ENCODE data around the gene TCTA. TPM values are rescaled to one million over a fixed set of nuclear protein-coding genes. Genes with fewer than 3 reads are reported as not detected.

TCTA gene
- total RNA-seq = 10 to 100 TPM; 10.9 to 17.8 (median 16.0) TPM

- WGBS, 2 donors = 0% methylated on average over 11 to 22 of the region's 62 CpGs
- H3K4me1 ChIP-seq = peaks cover 41 to 81% (median 51%) of the 10 kb centered on the region in 3 donors
- no peaks in the 10 kb centered on the region for H3K27me3 ChIP-seq
- H3K27ac ChIP-seq = peak within 1 kb of the TSS; percentile 97 to 100 (median 99)
- peak in 1 of 6 experiments; percentile 17 for TF ChIP-seq CTCF (IDR thresholded peaks at IDR 0.05)
- TF ChIP-seq POLR2A (IDR thresholded peaks at IDR 0.05) = peak in 3 of 4 donors; percentile 77 to 92 (median 92)
- H3K36me3 ChIP-seq = peaks cover 0 to 29% (median 7%) of the 10 kb centered on the region in 3 donors
- peak within 1 kb of the TSS; percentile 83 to 97 (median 94) for H3K4me3 ChIP-seq
- intact Hi-C loops (cut with DNase I) = no loop called here
- DNase-seq = peak; percentile 98
- H3K9me3 ChIP-seq = no peaks in the 10 kb centered on the region
Observed at GRCh38 chr3:49411968-49412631, at the start of gene TCTA, which contains the start of gene RHOA. Gene TCTA (plus strand): TSS chr3:49412423. CDS start chr3:49412427, 4 bp downstream. Gene RHOA (minus strand): TSS chr3:49411976. CDS start chr3:49375589, 36,387 bp downstream.

GRCh38 chr3:49362561-49362960 lies 49.7 kb upstream of the TCTA start:
- DNase-seq = no peak
- TF ChIP-seq CTCF (IDR thresholded peaks at IDR 0.05) = no peak
- no peak for TF ChIP-seq POLR2A (IDR thresholded peaks at IDR 0.05)
- no peak overlapping the region for H3K27ac ChIP-seq
- no peak overlapping the region for H3K4me3 ChIP-seq
- intact Hi-C loops (cut with DNase I) = no loop called here
- no peaks in the 10 kb centered on the region for H3K27me3 ChIP-seq
- peaks cover 11 to 35% (median 15%) of the 10 kb centered on the region in 3 donors for H3K4me1 ChIP-seq
- H3K36me3 ChIP-seq = peaks cover 34 to 89% (median 34%) of the 10 kb centered on the region in 3 donors
- no peaks in the 10 kb centered on the region for H3K9me3 ChIP-seq
- 72 to 80% methylated on average over 1 to 2 of the region's 3 CpGs for WGBS, 2 donors

GRCh38 chr3:49370585-49371290 lies 41.5 kb upstream of the TCTA start:
- no peak for DNase-seq
- Histone ChIP-seq H3K4me3 (no peak overlapping the region), H3K4me1 (peaks cover 0 to 5% (median 0%) of the 10 kb centered on the region in 3 donors), H3K27ac (no peak overlapping the region), H3K9me3 (no peaks in the 10 kb centered on the region), H3K27me3 (no peaks in the 10 kb centered on the region), H3K36me3 (peaks cover 28 to 100% (median 38%) of the 10 kb centered on the region in 3 donors)
- intact Hi-C loops (cut with DNase I) = no loop called here
- WGBS, 2 donors = 80 to 87% methylated on average over 6 of the region's 6 CpGs
- no peak for TF ChIP-seq POLR2A (IDR thresholded peaks at IDR 0.05)
- TF ChIP-seq CTCF (IDR thresholded peaks at IDR 0.05) = no peak

GRCh38 chr3:49371946-49372345 lies 40.3 kb upstream of the TCTA start:
- Histone ChIP-seq H3K27me3 (no peaks in the 10 kb centered on the region), H3K4me1 (peaks cover 0 to 9% (median 0%) of the 10 kb centered on the region in 3 donors), H3K27ac (no peak overlapping the region), H3K9me3 (no peaks in the 10 kb centered on the region), H3K4me3 (no peak overlapping the region), H3K36me3 (peaks cover 17 to 90% (median 38%) of the 10 kb centered on the region in 3 donors)
- TF ChIP-seq POLR2A (IDR thresholded peaks at IDR 0.05) (no peak), CTCF (IDR thresholded peaks at IDR 0.05) (no peak)
- intact Hi-C loops (cut with DNase I) = no loop called here
- no peak for DNase-seq

- intact Hi-C loops (cut with DNase I) = no loop called here
- H3K36me3 ChIP-seq = peaks cover 10 to 35% (median 24%) of the 10 kb centered on the region in 3 donors
- no peak for TF ChIP-seq CTCF (IDR thresholded peaks at IDR 0.05)
- no peak for TF ChIP-seq POLR2A (IDR thresholded peaks at IDR 0.05)
- H3K4me1 ChIP-seq = peaks cover 6 to 54% (median 15%) of the 10 kb centered on the region in 3 donors
- no peaks in the 10 kb centered on the region for H3K9me3 ChIP-seq
- no peak overlapping the region for H3K4me3 ChIP-seq
- peak overlapping the region in 2 of 4 donors; percentile 21 to 51 for H3K27ac ChIP-seq
- 80 to 100% methylated on average over 1 of the region's 1 CpG for WGBS, 2 donors
- no peaks in the 10 kb centered on the region for H3K27me3 ChIP-seq
- DNase-seq = no peak
Observed at GRCh38 chr3:49377483-49377882, 34.7 kb upstream of the TCTA start.

Data from esophagus squamous epithelium (tissue), 5 donors.